Measurements from ENCODE around the gene CSMD2.
"Not testable (repeated sequence)": the region's sequence is repeated elsewhere in the genome, so short reads cannot be mapped to it uniquely, and the experiment has no call there.

The CSMD2 gene

GRCh38 chr1:33527934-33528333, 637.1 kb downstream of the CSMD2 start:
- Histone ChIP-seq H3K27ac (ENCODE audit: low read depth, low read length) (no peak overlapping the region), H3K9me3 (ENCODE audit: insufficient read depth, low read depth, low read length) (no peaks in the 10 kb centered on the region), H3K4me1 (ENCODE audit: insufficient read depth, low read length) (no peaks in the 10 kb centered on the region), H3K4me3 (ENCODE audit: low read length) (no peak overlapping the region), H3K9ac (ENCODE audit: low read depth, low read length) (no peak overlapping the region), H3K36me3 (ENCODE audit: insufficient read depth, low read length) (no peaks in the 10 kb centered on the region; the same call in 1 of the 2 replicates), H3K27me3 (ENCODE audit: insufficient read depth, low read length) (no peaks in the 10 kb centered on the region)
- WGBS = 94% methylated on average over 4 of the region's 4 CpGs

GRCh38 chr1:33524586-33524985, 640.4 kb downstream of the CSMD2 start:
- WGBS = 94% methylated on average over 3 of the region's 3 CpGs
- no peaks in the 10 kb centered on the region for H3K27me3 ChIP-seq (ENCODE audit: insufficient read depth, low read length)
- no peak overlapping the region for H3K27ac ChIP-seq (ENCODE audit: low read depth, low read length)
- no peak overlapping the region for H3K4me3 ChIP-seq (ENCODE audit: low read length)
- H3K4me1 ChIP-seq (ENCODE audit: insufficient read depth, low read length) = no peaks in the 10 kb centered on the region
- no peaks in the 10 kb centered on the region for H3K9me3 ChIP-seq (ENCODE audit: insufficient read depth, low read depth, low read length)
- H3K9ac ChIP-seq (ENCODE audit: low read depth, low read length) = no peak overlapping the region
- H3K36me3 ChIP-seq (ENCODE audit: insufficient read depth, low read length) = no peaks in the 10 kb centered on the region; the same call in 1 of the 2 replicates

GRCh38 chr1:33519240-33519884, 645.7 kb downstream of the CSMD2 start:
- 94% methylated on average over 27 of the region's 27 CpGs for WGBS
- Histone ChIP-seq H3K36me3 (ENCODE audit: insufficient read depth, low read length) (no peaks in the 10 kb centered on the region), H3K4me3 (ENCODE audit: low read length) (no peak overlapping the region)

GRCh38 chr1:33517596-33518250, 647.3 kb downstream of the CSMD2 start:
- Histone ChIP-seq H3K4me3 (ENCODE audit: low read length) (no peak overlapping the region), H3K27ac (ENCODE audit: low read depth, low read length) (no peak overlapping the region), H3K9ac (ENCODE audit: low read depth, low read length) (no peak overlapping the region), H3K27me3 (ENCODE audit: insufficient read depth, low read length) (no peaks in the 10 kb centered on the region), H3K9me3 (ENCODE audit: insufficient read depth, low read depth, low read length) (no peaks in the 10 kb centered on the region), H3K36me3 (ENCODE audit: insufficient read depth, low read length) (no peaks in the 10 kb centered on the region), H3K4me1 (ENCODE audit: insufficient read depth, low read length) (peaks cover 9% of the 10 kb centered on the region)
- WGBS = 93% methylated on average over 12 of the region's 12 CpGs

More at GRCh38 chr1:33519240-33519884, 645.7 kb downstream of the CSMD2 start:
- Histone ChIP-seq H3K27me3 (ENCODE audit: insufficient read depth, low read length) (no peaks in the 10 kb centered on the region), H3K9me3 (ENCODE audit: insufficient read depth, low read depth, low read length) (no peaks in the 10 kb centered on the region), H3K27ac (ENCODE audit: low read depth, low read length) (no peak overlapping the region), H3K4me1 (ENCODE audit: insufficient read depth, low read length) (peaks cover 9% of the 10 kb centered on the region), H3K9ac (ENCODE audit: low read depth, low read length) (no peak overlapping the region)

- Histone ChIP-seq H3K4me3 (ENCODE audit: low read length) (no peak overlapping the region), H3K9ac (ENCODE audit: low read depth, low read length) (no peak overlapping the region), H3K27ac (ENCODE audit: low read depth, low read length) (no peak overlapping the region), H3K4me1 (ENCODE audit: insufficient read depth, low read length) (peaks cover 9% of the 10 kb centered on the region), H3K9me3 (ENCODE audit: insufficient read depth, low read depth, low read length) (no peaks in the 10 kb centered on the region), H3K27me3 (ENCODE audit: insufficient read depth, low read length) (no peaks in the 10 kb centered on the region), H3K36me3 (ENCODE audit: insufficient read depth, low read length) (no peaks in the 10 kb centered on the region)
- 93% methylated on average over 5 of the region's 8 CpGs for WGBS
These were observed 648.0 kb downstream of the CSMD2 start for GRCh38 chr1:33516891-33517567.

GRCh38 chr1:33516428-33516827, 648.6 kb downstream of the CSMD2 start:
- 59% methylated on average over 8 of the region's 9 CpGs for WGBS
- peaks cover 9% of the 10 kb centered on the region for H3K4me1 ChIP-seq (ENCODE audit: insufficient read depth, low read length)
- H3K4me3 ChIP-seq (ENCODE audit: low read length) = no peak overlapping the region
- no peaks in the 10 kb centered on the region for H3K9me3 ChIP-seq (ENCODE audit: insufficient read depth, low read depth, low read length)
- no peaks in the 10 kb centered on the region for H3K36me3 ChIP-seq (ENCODE audit: insufficient read depth, low read length)
- H3K27me3 ChIP-seq (ENCODE audit: insufficient read depth, low read length) = no peaks in the 10 kb centered on the region
- H3K27ac ChIP-seq (ENCODE audit: low read depth, low read length) = no peak overlapping the region
- no peak overlapping the region for H3K9ac ChIP-seq (ENCODE audit: low read depth, low read length)

- Histone ChIP-seq H3K27ac (ENCODE audit: low read depth, low read length) (no peak overlapping the region), H3K36me3 (ENCODE audit: insufficient read depth, low read length) (no peaks in the 10 kb centered on the region), H3K4me3 (ENCODE audit: low read length) (no peak overlapping the region), H3K4me1 (ENCODE audit: insufficient read depth, low read length) (peaks cover 9% of the 10 kb centered on the region), H3K9ac (ENCODE audit: low read depth, low read length) (no peak overlapping the region), H3K27me3 (ENCODE audit: insufficient read depth, low read length) (no peaks in the 10 kb centered on the region), H3K9me3 (ENCODE audit: insufficient read depth, low read depth, low read length) (no peaks in the 10 kb centered on the region)
- WGBS = 97% methylated on average over 2 of the region's 2 CpGs
These were observed 649.4 kb downstream of the CSMD2 start for GRCh38 chr1:33515607-33516006.

- Histone ChIP-seq H3K9ac (ENCODE audit: low read depth, low read length) (no peak overlapping the region), H3K27me3 (ENCODE audit: insufficient read depth, low read length) (no peaks in the 10 kb centered on the region), H3K4me3 (ENCODE audit: low read length) (no peak overlapping the region), H3K36me3 (ENCODE audit: insufficient read depth, low read length) (no peaks in the 10 kb centered on the region), H3K9me3 (ENCODE audit: insufficient read depth, low read depth, low read length) (no peaks in the 10 kb centered on the region), H3K4me1 (ENCODE audit: insufficient read depth, low read length) (peaks cover 9% of the 10 kb centered on the region), H3K27ac (ENCODE audit: low read depth, low read length) (no peak overlapping the region)
- 93% methylated on average over 8 of the region's 8 CpGs for WGBS
These were observed 649.9 kb downstream of the CSMD2 start for GRCh38 chr1:33515112-33515511.

GRCh38 chr1:33512226-33513011, 652.6 kb downstream of the CSMD2 start:
- H3K9ac ChIP-seq (ENCODE audit: low read depth, low read length) = no peak overlapping the region
- H3K27me3 ChIP-seq (ENCODE audit: insufficient read depth, low read length) = no peaks in the 10 kb centered on the region
- WGBS = 93% methylated on average over 6 of the region's 6 CpGs
- H3K4me1 ChIP-seq (ENCODE audit: insufficient read depth, low read length) = peaks cover 9% of the 10 kb centered on the region
- H3K27ac ChIP-seq (ENCODE audit: low read depth, low read length) = no peak overlapping the region
- H3K4me3 ChIP-seq (ENCODE audit: low read length) = no peak overlapping the region
- H3K9me3 ChIP-seq (ENCODE audit: insufficient read depth, low read depth, low read length) = no peaks in the 10 kb centered on the region
- no peaks in the 10 kb centered on the region for H3K36me3 ChIP-seq (ENCODE audit: insufficient read depth, low read length)

GRCh38 chr1:33509276-33509675, 655.8 kb downstream of the CSMD2 start:
- 95% methylated on average over 21 of the region's 24 CpGs for whole genome bisulfite sequencing

GRCh38 chr1:33508151-33508550, 656.9 kb downstream of the CSMD2 start:
- Histone ChIP-seq H3K4me1 (ENCODE audit: insufficient read depth, low read length) (no peaks in the 10 kb centered on the region), H3K27ac (ENCODE audit: low read depth, low read length) (no peak overlapping the region), H3K4me3 (ENCODE audit: low read length) (no peak overlapping the region), H3K36me3 (ENCODE audit: insufficient read depth, low read length) (no peaks in the 10 kb centered on the region), H3K27me3 (ENCODE audit: insufficient read depth, low read length) (no peaks in the 10 kb centered on the region), H3K9ac (ENCODE audit: low read depth, low read length) (no peak overlapping the region), H3K9me3 (ENCODE audit: insufficient read depth, low read depth, low read length) (no peaks in the 10 kb centered on the region)
- WGBS = 89% methylated on average over 1 of the region's 1 CpG

More at GRCh38 chr1:33509276-33509675, 655.8 kb downstream of the CSMD2 start:
- H3K36me3 ChIP-seq (ENCODE audit: insufficient read depth, low read length); H3K9ac ChIP-seq (ENCODE audit: low read depth, low read length); H3K9me3 ChIP-seq (ENCODE audit: insufficient read depth, low read depth, low read length); H3K4me1 ChIP-seq (ENCODE audit: insufficient read depth, low read length); H3K27ac ChIP-seq (ENCODE audit: low read depth, low read length); H3K4me3 ChIP-seq (ENCODE audit: low read length); H3K27me3 ChIP-seq (ENCODE audit: insufficient read depth, low read length): not testable (repeated sequence)

All from HUES64 (cell line).